GM12864 (cell line): ENCODE results near the gene ATOSA.

Experiments used
- DNase-seq: peaks from one replicate; pipeline ENCODE4 v3.0.0-alpha.2; 2011; ENCODE audit warnings: low read depth
- H3K4me3 ChIP-seq: 2 replicates; pipeline ENCODE4 v1.5.1; 2011; ENCODE audit warnings: mild to moderate bottlenecking, low read depth, low read length, control low read depth
- TF ChIP-seq, protein P1 (sequence below): IDR thresholded peaks from 2 replicates; pipeline ENCODE4 v1.5.1; 2011; ENCODE audit warnings: low read depth, mild to moderate bottlenecking, moderate library complexity, low read length, control low read depth, inconsistent platforms; ENCODE audit errors: missing control alignments

ATOSA gene

GRCh38 chr15:52706091-52706490, 26.9 kb upstream of the ATOSA start:
- DNase-seq: no peak
- TF ChIP-seq, protein P1, sequence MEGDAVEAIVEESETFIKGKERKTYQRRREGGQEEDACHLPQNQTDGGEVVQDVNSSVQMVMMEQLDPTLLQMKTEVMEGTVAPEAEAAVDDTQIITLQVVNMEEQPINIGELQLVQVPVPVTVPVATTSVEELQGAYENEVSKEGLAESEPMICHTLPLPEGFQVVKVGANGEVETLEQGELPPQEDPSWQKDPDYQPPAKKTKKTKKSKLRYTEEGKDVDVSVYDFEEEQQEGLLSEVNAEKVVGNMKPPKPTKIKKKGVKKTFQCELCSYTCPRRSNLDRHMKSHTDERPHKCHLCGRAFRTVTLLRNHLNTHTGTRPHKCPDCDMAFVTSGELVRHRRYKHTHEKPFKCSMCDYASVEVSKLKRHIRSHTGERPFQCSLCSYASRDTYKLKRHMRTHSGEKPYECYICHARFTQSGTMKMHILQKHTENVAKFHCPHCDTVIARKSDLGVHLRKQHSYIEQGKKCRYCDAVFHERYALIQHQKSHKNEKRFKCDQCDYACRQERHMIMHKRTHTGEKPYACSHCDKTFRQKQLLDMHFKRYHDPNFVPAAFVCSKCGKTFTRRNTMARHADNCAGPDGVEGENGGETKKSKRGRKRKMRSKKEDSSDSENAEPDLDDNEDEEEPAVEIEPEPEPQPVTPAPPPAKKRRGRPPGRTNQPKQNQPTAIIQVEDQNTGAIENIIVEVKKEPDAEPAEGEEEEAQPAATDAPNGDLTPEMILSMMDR: no peak
- H3K4me3 ChIP-seq: no peak overlapping the region

- TF ChIP-seq, protein P1: no peak
- no peak overlapping the region for H3K4me3 ChIP-seq
- no peak for DNase-seq
Measured at GRCh38 chr15:52702390-52702789, 23.2 kb upstream of the ATOSA start.

- DNase-seq: no peak
- H3K4me3 ChIP-seq: no peak overlapping the region
- TF ChIP-seq, protein P1: no peak
Measured at GRCh38 chr15:52699457-52699856, 20.3 kb upstream of the ATOSA start.

GRCh38 chr15:52698514-52698913, 19.3 kb upstream of the ATOSA start:
- H3K4me3 ChIP-seq: no peak overlapping the region
- no peak for DNase-seq
- TF ChIP-seq, protein P1: no peak

DNA sequence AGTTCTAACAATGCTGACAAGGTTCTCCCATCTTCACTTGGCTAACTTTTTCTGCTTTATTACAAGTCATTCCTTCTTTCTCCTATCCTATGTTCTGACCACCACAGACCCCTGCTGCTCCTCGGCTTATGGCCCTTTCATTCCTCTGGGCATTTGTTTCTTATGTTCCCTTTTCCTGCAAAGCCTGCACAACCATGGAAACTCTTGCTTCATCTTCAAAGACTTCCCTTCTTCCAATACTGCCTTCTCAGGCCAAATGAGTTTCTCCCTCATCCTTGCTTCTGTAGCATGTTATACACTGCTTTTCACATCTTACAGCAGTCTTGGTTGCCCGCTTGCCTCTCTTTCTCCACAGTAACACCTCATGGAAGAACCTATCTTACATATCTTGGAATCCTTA, 17.9 kb upstream of the ATOSA start:
- H3K4me3 ChIP-seq: no peak overlapping the region
- TF ChIP-seq, protein P1: no peak
- no peak for DNase-seq

GRCh38 chr15:52695154-52695553, 16.0 kb upstream of the ATOSA start:
- no peak overlapping the region for H3K4me3 ChIP-seq
- no peak for DNase-seq
- TF ChIP-seq, protein P1: no peak

GRCh38 chr15:52689562-52689961, 10.4 kb upstream of the ATOSA start:
- DNase-seq: no peak
- TF ChIP-seq, protein P1: no peak
- H3K4me3 ChIP-seq: no peak overlapping the region
